Measurements from ENCODE around the gene ACTA2.

The ACTA2 gene

DNA sequence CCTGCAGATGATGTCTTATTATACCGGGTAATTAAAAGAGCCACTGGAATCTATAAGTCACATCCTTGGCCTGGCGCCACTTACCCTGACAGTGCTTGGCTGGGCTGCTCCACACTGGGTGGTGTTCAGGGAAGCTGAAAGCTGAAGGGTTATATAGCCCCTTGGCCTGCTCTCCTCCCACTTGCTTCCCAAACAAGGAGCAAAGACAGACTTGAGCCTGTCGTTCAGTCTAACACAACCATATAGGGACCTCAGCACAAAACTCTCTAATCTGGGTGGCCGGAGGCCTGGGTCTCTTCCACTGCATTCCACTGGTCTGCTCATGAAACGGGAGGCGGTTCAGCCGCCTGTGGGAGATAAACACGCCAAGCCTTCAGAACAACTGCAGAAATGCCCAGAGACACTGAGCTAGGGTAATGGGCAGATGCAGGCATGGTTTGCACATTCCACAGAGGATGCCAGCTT is at the start of gene ACTA2:
TSS of gene ACTA2 (minus strand) at position 127 of the 465 bp plus-strand sequence. CDS start 3,843 bp downstream, outside the sequence.
- DNase-seq (ENCODE audit: low spot score): no peak

DNA sequence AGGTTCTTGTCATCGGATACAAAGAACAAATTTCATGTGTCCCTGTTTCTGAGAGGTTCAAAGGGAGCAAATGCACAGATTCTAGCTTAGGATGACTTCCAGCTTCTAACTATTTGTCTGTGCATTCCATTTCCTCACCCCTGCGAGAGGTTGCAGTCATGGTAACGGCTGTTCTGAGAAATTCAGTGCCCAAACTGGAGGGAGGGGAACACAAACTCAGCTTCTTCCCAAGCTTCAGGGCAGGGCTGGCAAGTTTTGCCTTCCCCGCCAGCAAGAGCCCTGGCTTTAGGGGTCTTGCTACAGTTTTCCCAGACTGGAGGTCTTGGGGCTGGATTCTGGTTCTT is 49.1 kb upstream of the ACTA2 start:
- DNase-seq (ENCODE audit: low spot score): no peak

GRCh38 chr10:89001024-89001728 is 48.6 kb upstream of the ACTA2 start:
- DNase-seq (ENCODE audit: low spot score): no peak

DNA sequence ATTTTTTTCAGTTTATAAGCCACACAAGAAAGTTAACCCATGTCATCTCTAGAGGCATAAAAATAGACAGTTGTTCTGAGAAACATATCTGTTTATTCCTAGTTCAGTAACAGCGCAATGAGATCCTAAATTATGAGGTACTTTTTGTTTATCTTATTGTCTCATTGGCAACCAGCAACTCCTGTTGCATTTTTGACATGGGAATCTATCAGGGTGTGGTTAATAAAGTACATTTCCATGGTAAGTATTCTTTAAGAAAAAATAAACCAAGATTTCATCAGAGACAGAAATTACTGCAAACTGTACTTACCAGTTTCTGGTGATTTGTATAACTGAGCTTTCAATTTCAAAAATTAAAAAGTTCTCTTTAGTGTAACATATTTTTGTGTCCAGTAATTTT is 47.1 kb upstream of the ACTA2 start:
- peak; percentile 36 for DNase-seq (ENCODE audit: low spot score)

- DNase-seq (ENCODE audit: low spot score): no peak
Observed at GRCh38 chr10:88996927-88997326, 44.4 kb upstream of the ACTA2 start.

- peak; percentile 62 for DNase-seq (ENCODE audit: low spot score)
Observed at GRCh38 chr10:88995156-88995876, 42.7 kb upstream of the ACTA2 start.

- DNase-seq (ENCODE audit: low spot score): no peak
Observed at GRCh38 chr10:88994019-88994418, 41.4 kb upstream of the ACTA2 start.

GRCh38 chr10:88992921-88993524 is 40.5 kb upstream of the ACTA2 start:
- DNase-seq (ENCODE audit: low spot score): no peak

DNA sequence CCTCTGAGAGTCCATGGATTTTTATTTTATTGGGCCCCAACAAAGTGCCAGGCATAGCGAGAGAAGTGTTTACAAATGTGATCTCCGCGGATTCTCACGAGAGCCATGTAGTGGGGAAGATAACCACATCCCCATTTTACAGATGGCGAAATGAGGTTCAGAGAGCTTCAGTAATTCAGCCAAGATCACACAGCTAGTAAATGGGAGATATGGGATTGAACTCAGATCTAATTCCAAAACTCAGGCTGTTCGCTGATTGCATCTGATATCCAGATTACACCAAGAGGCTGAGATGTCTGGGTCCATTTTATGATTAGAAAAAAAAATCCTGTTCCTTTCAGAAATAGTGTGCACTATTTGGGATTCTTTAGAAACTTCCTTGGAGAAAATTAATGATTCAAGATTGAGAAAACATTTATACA is 39.3 kb upstream of the ACTA2 start:
- peak; percentile 59 for DNase-seq (ENCODE audit: low spot score)

GRCh38 chr10:88991161-88991898 is 38.8 kb upstream of the ACTA2 start:
- DNase-seq (ENCODE audit: low spot score): peak; percentile 73

DNA sequence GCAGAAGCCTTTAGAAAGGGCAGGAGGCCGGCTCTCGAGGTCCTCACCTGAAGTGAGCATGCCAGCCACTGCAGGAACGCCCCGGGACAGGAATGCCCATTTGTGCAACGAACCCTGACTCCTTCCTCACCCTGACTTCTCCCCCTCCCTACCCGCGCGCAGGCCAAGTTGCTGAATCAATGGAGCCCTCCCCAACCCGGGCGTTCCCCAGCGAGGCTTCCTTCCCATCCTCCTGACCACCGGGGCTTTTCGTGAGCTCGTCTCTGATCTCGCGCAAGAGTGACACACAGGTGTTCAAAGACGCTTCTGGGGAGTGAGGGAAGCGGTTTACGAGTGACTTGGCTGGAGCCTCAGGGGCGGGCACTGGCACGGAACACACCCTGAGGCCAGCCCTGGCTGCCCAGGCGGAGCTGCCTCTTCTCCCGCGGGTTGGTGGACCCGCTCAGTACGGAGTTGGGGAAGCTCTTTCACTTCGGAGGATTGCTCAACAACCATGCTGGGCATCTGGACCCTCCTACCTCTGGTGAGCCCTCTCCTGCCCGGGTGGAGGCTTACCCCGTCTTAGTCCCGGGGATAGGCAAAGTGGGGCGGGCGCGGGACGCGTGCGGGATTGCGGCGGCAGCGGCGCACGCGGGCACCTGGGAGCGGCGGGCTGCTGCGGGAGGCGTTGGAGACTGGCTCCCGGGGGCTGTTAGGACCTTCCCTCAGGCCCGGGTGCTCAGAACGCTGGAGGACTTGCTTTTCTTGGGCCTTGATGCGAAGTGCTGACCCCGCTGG is 38.0 kb upstream of the ACTA2 start, which contains the start of gene FAS:
TSS of gene FAS (plus strand) at position 415 of the 777 bp plus-strand sequence. CDS start at position 494, 79 bp downstream.
- peak; percentile 69 for DNase-seq (ENCODE audit: low spot score)

GRCh38 chr10:88989824-88990383 is 37.3 kb upstream of the ACTA2 start:
- no peak for DNase-seq (ENCODE audit: low spot score)

DNA sequence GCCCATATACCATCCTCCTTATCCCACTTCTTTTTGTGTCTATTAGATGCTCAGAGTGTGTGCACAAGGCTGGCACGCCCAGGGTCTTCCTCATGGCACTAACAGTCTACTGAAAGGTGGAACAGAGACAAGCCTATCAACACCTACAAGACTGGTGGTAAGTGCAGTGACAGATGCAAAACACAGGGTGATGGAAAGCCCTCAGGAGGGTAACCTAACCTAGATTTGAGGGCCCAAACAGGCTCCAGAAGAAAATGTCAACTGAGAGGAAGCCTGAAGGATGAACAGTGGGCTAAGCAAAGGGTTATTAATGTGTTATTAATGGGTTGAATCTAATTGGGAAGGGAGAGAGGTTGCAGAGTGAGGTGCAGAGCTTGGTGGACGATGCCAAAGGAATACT is 36.9 kb upstream of the ACTA2 start:
- no peak for DNase-seq (ENCODE audit: low spot score)

- DNase-seq (ENCODE audit: low spot score): no peak
Observed at GRCh38 chr10:88987840-88988239, 35.3 kb upstream of the ACTA2 start.

DNA sequence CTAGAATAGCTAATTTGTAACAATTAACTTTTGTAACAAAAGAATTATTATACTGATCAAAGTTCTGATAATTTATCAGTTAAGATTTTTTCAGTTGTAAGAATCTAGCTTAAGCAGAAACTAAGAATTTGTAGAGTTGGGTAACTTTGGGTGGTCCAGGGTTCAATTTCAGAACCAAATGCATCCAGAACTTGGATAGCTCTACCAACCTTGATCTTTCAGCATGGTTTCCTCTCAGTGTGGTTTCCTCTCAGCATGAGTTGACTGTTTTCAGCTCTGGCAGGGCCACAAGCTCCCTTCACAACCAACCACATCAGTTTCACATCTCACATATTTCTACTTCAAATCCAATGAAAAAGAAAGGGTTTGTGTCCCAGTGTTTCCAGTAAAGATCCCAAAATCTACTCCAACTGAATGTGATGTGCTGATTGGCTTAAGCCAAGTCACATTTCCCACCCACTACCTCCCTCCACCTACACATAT is 34.7 kb upstream of the ACTA2 start:
- DNase-seq (ENCODE audit: low spot score): no peak

GRCh38 chr10:88986549-88987242 is 34.1 kb upstream of the ACTA2 start:
- DNase-seq (ENCODE audit: low spot score): peak; percentile 85

DNA sequence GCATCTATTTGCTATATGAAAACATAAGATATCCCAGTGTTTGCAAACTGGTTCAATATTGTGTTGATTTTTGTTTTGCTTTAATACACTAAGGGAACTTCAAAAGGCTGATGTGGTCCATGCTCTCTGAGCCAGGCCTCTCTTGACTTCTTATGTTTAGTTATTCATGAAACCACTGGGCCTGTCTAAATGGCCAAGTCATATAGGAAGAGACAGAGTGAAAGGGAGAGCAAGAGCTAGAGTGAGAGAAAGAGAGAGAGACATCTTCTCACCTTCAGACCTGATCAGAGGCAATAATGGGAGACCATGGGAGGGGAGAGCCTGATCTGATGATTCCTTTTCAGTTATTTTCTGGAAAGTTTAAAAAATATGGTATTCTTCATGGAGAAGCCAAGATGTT is 32.0 kb upstream of the ACTA2 start:
- DNase-seq (ENCODE audit: low spot score): no peak

DNA sequence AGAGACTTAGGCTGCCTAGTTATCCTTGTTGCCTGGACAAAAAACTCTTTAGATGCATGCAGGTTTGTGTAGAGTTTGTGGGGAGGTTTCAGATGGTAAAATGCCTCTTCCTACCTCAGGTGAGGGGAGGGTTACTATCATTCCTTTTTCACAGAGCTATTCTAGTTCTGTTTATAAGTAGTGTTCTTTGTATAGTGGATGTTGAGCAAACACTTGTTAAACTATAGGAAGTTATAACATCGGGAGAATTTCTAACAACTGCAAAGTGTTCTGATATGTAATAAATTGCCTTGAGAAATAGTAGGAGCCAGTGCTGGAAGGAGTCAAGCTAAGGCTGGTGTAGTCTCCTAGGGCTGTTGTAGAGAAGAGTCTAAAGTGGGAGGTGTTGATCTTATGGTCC is 31.4 kb upstream of the ACTA2 start:
- no peak for DNase-seq (ENCODE audit: low spot score)

DNA sequence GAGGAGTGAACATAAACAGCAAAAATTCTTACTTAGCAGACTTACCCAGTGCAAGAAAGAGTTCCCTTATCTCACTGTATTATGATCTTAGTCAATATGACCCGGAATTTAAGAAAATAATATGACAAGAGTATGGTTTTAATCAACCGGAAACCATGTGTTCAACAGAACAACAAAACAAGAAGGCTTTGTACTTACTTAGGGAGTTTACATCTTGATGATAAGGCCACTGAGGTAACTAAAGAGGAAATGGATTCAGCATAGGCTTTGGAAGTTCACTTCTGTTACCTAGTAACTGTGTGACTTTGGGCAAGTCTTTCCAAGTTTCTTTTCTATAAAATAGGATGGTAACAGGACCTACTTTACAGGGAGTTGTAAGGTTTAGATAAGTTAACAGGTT is 30.6 kb upstream of the ACTA2 start:
- DNase-seq (ENCODE audit: low spot score): no peak

DNA sequence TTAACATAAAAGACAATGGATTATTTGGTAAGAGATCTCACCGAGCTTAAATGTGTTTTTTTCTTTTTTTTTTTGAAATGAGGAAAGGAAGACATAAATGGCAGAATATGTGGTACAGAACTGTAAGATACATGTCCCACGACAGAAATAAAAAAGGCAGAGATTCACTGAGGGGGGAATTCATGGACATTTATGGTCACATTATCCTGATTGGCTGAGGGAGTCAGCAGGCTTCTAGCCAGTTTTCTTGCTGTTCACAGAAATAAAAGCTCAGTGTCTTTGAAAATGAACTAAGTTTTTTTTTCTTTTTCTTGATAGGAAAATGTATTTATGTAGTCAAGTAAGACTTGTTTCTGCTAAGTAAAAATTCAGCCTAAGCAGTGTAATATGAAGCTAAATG is 29.8 kb upstream of the ACTA2 start:
- DNase-seq (ENCODE audit: low spot score): no peak

Measured in hematopoietic multipotent progenitor cell treated with erythropoietin and hydrocortisone succinate and interleukin-3 and kit ligand, for 15 days (in vitro differentiated cells).